CD14-positive monocyte (primary cell): ENCODE results near the gene CFAP221. TPM values are rescaled to one million over a fixed set of nuclear protein-coding genes. Genes with fewer than 3 reads are reported as not detected.

Source experiments
- DNase-seq, 3 donors: peaks; one replicate each; pipeline ENCODE4 v3.0.0-alpha.2; 2011 to 2022
- H2AFZ ChIP-seq: 2 replicates; pipeline ENCODE4 v1.6.0; 2012; ENCODE audit warnings: mild to moderate bottlenecking, low read depth, low read length, inconsistent platforms; ENCODE audit not compliant: insufficient read depth, poor library complexity, severe bottlenecking
- H3K27ac ChIP-seq, 2 donors: 1 replicate in 1 of 2; 2 replicates in 1 of 2; pipeline ENCODE4 v1.5.1; 2012 to 2013; ENCODE audit warnings: low read length in 2 of 2, control low read depth in 1 of 2, inconsistent platforms in 1 of 2, low read depth in 1 of 2, mild to moderate bottlenecking in 1 of 2
- H3K27me3 ChIP-seq, 2 donors: one replicate each; pipeline versions ENCODE4 v1.6.0 to v1.6.1; 2011 to 2013; ENCODE audit warnings: low read length in 2 of 2; ENCODE audit not compliant: control insufficient read depth in 2 of 2, insufficient read depth in 2 of 2
- H3K36me3 ChIP-seq, 2 donors: replicated peaks in 1 of 2; 1 replicate in 1 of 2; 2 replicates in 1 of 2; pipeline versions ENCODE4 v1.5.1 to v1.6.1; 2012 to 2013; ENCODE audit warnings: low read length in 2 of 2, control low read depth in 1 of 2, inconsistent platforms in 1 of 2, mild to moderate bottlenecking in 1 of 2; ENCODE audit not compliant: insufficient read depth in 2 of 2, control insufficient read depth in 1 of 2
- H3K4me1 ChIP-seq, 2 donors: 1 replicate in 1 of 2; 2 replicates in 1 of 2; pipeline versions ENCODE4 v1.5.1 to v1.6.1; 2012 to 2013; ENCODE audit warnings: low read length in 2 of 2, control low read depth in 1 of 2, inconsistent platforms in 1 of 2, mild to moderate bottlenecking in 1 of 2, moderate library complexity in 1 of 2; ENCODE audit not compliant: insufficient read depth in 2 of 2, control insufficient read depth in 1 of 2
- H3K4me2 ChIP-seq: replicated peaks from 2 replicates; pipeline ENCODE3; 2012; ENCODE audit warnings: low read length, moderate library complexity, mild to moderate bottlenecking; ENCODE audit not compliant: poor library complexity, severe bottlenecking; ENCODE audit errors: extremely low read depth
- H3K4me3 ChIP-seq, 3 experiments: fragments of 200-600 bp in 1 of 3; sonication (generic) in 1 of 3; replicated peaks in 1 of 3; 1 replicate in 2 of 3; 2 replicates in 1 of 3; pipeline ENCODE4 v1.5.1; 2011 to 2013; ENCODE audit warnings: low read length in 3 of 3, mild to moderate bottlenecking in 3 of 3, control low read depth in 2 of 3, low read depth in 2 of 3, inconsistent platforms in 1 of 3, moderate library complexity in 1 of 3
- H3K79me2 ChIP-seq: 2 replicates; pipeline ENCODE4 v1.6.0; 2012; ENCODE audit warnings: mild to moderate bottlenecking, control low read depth, inconsistent platforms, low read length, moderate library complexity; ENCODE audit not compliant: insufficient read depth
- H3K9ac ChIP-seq: 2 replicates; pipeline ENCODE4 v1.6.0; 2017; ENCODE audit warnings: low read length, mild to moderate bottlenecking; ENCODE audit not compliant: insufficient read depth, poor library complexity, severe bottlenecking
- H3K9me3 ChIP-seq, 2 donors: replicated peaks in 1 of 2; 1 replicate in 1 of 2; 2 replicates in 1 of 2; pipeline versions ENCODE4 v1.5.1 to v1.6.1; 2012 to 2013; ENCODE audit warnings: low read length in 2 of 2, control low read depth in 1 of 2; ENCODE audit not compliant: control insufficient read depth in 1 of 2, insufficient read depth in 1 of 2
- H4K20me1 ChIP-seq: 2 replicates; pipeline ENCODE4 v1.6.0; 2012; ENCODE audit warnings: mild to moderate bottlenecking, low read length, control low read depth, moderate library complexity; ENCODE audit not compliant: insufficient read depth
- H3K27ac Mint-ChIP-seq, 7 donors: one replicate each; pipeline ENCODE4 v1.8.0; 2020; ENCODE audit warnings: mild to moderate bottlenecking in 7 of 7, mixed read lengths in 7 of 7, moderate library complexity in 6 of 7, inconsistent platforms in 2 of 7
- H3K27me3 Mint-ChIP-seq, 3 donors: one replicate each; pipeline ENCODE4 v1.8.0; 2021 to 2022; ENCODE audit warnings: low read depth in 3 of 3, mild to moderate bottlenecking in 3 of 3, mixed read lengths in 3 of 3, moderate library complexity in 3 of 3, inconsistent platforms in 1 of 3
- H3K36me3 Mint-ChIP-seq, 2 donors: one replicate each; pipeline ENCODE4 v1.8.0; 2020; ENCODE audit warnings: mixed read lengths in 2 of 2, inconsistent platforms in 1 of 2, mild to moderate bottlenecking in 1 of 2
- H3K4me1 Mint-ChIP-seq: one replicate; pipeline ENCODE4 v1.8.0; 2020; ENCODE audit warnings: mild to moderate bottlenecking, mixed read lengths
- H3K4me3 Mint-ChIP-seq, 2 donors: one replicate each; pipeline ENCODE4 v1.8.0; 2020; ENCODE audit warnings: mild to moderate bottlenecking in 2 of 2, mixed read lengths in 2 of 2, moderate library complexity in 1 of 2
- H3K9me3 Mint-ChIP-seq, 7 donors: one replicate each; pipeline ENCODE4 v1.8.0; 2020 to 2022; ENCODE audit warnings: mixed read lengths in 7 of 7, mild to moderate bottlenecking in 6 of 7, moderate library complexity in 6 of 7, inconsistent platforms in 2 of 7
- CTCF ChIP-seq: fragments of 200-600 bp; IDR thresholded peaks from one replicate; pipeline ENCODE4 v1.8.0; 2022; ENCODE audit warnings: antibody characterized with exemption, mild to moderate bottlenecking
- intact Hi-C, 2 donors: fragments of 100-400 bp; cut with micrococcal nuclease; formaldehyde crosslinking; loops; one replicate each; pipeline versions ENCODE4 v1.15.0 to v1.15.1; 2023
- polyA plus RNA-seq, 3 donors: library from polyadenylated mRNA; depleted of rRNA in 1 of 3; unstranded in 2 of 3; stranded (reverse) in 1 of 3; fragments of 300-500 nt in 2 of 3; fragments of >200 nt in 1 of 3; fragmentation: Illumina TruSeq in 2 of 3; gene quantifications; 1 replicate in 2 of 3; 2 replicates in 1 of 3; pipeline ENCODE4 v1.2.3, GENCODE V29; 2012 to 2021

CFAP221 gene
- polyA plus RNA-seq, 3 donors = not detected

- H3K36me3 ChIP-seq = no peaks in the 10 kb centered on the region
- H3K79me2 ChIP-seq = no peaks in the 10 kb centered on the region
- TF ChIP-seq CTCF = no peak
- no peaks in the 10 kb centered on the region for H3K27me3 ChIP-seq
- intact Hi-C loops = no loop called here
- H3K4me3 ChIP-seq = no peak overlapping the region
- Mint-ChIP-seq H3K9me3 (peaks cover 0 to 11% (median 3%) of the 10 kb centered on the region in 7 donors), H3K27me3 (peaks cover 0 to 4% (median 3%) of the 10 kb centered on the region in 3 donors), H3K4me1 (no peaks in the 10 kb centered on the region), H3K27ac (no peak overlapping the region), H3K36me3 (no peaks in the 10 kb centered on the region), H3K4me3 (no peak overlapping the region)
- no peak for DNase-seq
- no peak overlapping the region for H3K27ac ChIP-seq
- no peak overlapping the region for H2AFZ ChIP-seq
- no peaks in the 10 kb centered on the region for H3K4me1 ChIP-seq
- peaks cover 0 to 6% of the 10 kb centered on the region in 2 donors for H3K9me3 ChIP-seq
- no peaks in the 10 kb centered on the region for H4K20me1 ChIP-seq
- H3K4me2 ChIP-seq = no peak overlapping the region
- H3K9ac ChIP-seq = no peak overlapping the region
Measured at GRCh38 chr2:119583291-119583690, 39.0 kb downstream of the CFAP221 start.

GRCh38 chr2:119584469-119584868 is 40.2 kb downstream of the CFAP221 start:
- intact Hi-C loops = no loop called here
- DNase-seq = no peak
- Histone ChIP-seq H3K4me2 (no peak overlapping the region), H3K79me2 (no peaks in the 10 kb centered on the region), H3K9ac (no peak overlapping the region), H3K4me1 (no peaks in the 10 kb centered on the region), H3K36me3 (no peaks in the 10 kb centered on the region), H3K27ac (no peak overlapping the region), H2AFZ (no peak overlapping the region), H4K20me1 (no peaks in the 10 kb centered on the region), H3K27me3 (no peaks in the 10 kb centered on the region), H3K9me3 (peaks cover 0 to 6% of the 10 kb centered on the region in 2 donors), H3K4me3 (no peak overlapping the region)
- Mint-ChIP-seq H3K36me3 (no peaks in the 10 kb centered on the region), H3K9me3 (peaks cover 0 to 11% (median 3%) of the 10 kb centered on the region in 7 donors), H3K27ac (no peak overlapping the region), H3K4me3 (no peak overlapping the region), H3K4me1 (no peaks in the 10 kb centered on the region), H3K27me3 (peaks cover 1 to 4% (median 3%) of the 10 kb centered on the region in 3 donors)
- TF ChIP-seq CTCF = no peak
